Epithelial cell of prostate (primary cell): ENCODE data around the gene MKKS.

ENCODE experiments used
- DNase-seq: peaks from one replicate; pipeline ENCODE4 v3.0.0-alpha.2; 2011; ENCODE audit warnings: low read depth, low spot score
- H3K27ac ChIP-seq: fragments of 450-650 bp; 2 replicates; pipeline ENCODE4 v1.5.1; 2017; ENCODE audit warnings: mild to moderate bottlenecking

Gene MKKS

DNA sequence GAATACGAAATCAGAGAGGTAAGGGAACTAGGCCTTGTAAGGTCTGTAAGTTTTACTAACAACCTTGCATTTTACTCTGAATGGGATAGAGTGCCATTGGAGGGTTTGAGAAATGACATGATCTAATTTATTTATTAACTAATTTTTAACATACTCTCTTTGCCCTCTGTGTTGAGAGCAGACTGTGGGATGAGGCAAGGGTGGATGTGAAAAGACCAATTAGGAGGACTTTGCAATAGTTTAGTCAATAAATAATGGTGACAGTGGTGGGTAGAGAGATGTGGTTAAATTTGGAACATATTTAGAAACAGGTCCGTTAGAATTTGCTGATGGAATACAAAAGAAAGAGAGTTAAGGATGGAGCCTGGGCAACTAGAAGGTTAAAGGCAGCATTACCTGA lies 60.0 kb downstream of the MKKS start:
- no peak for DNase-seq
- no peak overlapping the region for H3K27ac ChIP-seq

- no peak for DNase-seq
- H3K27ac ChIP-seq, result no peak overlapping the region
Observed at GRCh38 chr20:10371467-10371866, 62.6 kb downstream of the MKKS start.

- no peak overlapping the region for H3K27ac ChIP-seq
- no peak for DNase-seq
Observed at GRCh38 chr20:10370091-10370887, 63.7 kb downstream of the MKKS start.

- DNase-seq, result no peak
- H3K27ac ChIP-seq, result no peak overlapping the region
Observed at GRCh38 chr20:10369723-10370090, 64.3 kb downstream of the MKKS start.

GRCh38 chr20:10368702-10369041 lies 65.3 kb downstream of the MKKS start:
- H3K27ac ChIP-seq, result no peak overlapping the region
- no peak for DNase-seq

- H3K27ac ChIP-seq, result no peak overlapping the region
- no peak for DNase-seq
Observed at GRCh38 chr20:10367943-10368701, 65.9 kb downstream of the MKKS start.

DNA sequence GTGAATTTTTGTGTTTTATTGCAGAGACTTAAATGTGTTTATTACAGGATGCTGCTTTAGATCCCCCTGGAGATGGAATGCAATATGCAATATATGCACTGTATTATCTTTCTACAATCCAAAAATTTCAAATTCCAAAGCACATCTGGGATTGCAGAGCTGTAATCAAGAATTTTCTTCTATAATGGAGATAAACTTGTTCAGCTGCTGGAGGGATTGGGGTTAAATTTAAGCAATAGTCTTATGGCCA lies 66.4 kb downstream of the MKKS start:
- H3K27ac ChIP-seq, result no peak overlapping the region
- no peak for DNase-seq

- DNase-seq, result no peak
- H3K27ac ChIP-seq, result no peak overlapping the region
Observed at GRCh38 chr20:10366898-10367692, 66.9 kb downstream of the MKKS start.

DNA sequence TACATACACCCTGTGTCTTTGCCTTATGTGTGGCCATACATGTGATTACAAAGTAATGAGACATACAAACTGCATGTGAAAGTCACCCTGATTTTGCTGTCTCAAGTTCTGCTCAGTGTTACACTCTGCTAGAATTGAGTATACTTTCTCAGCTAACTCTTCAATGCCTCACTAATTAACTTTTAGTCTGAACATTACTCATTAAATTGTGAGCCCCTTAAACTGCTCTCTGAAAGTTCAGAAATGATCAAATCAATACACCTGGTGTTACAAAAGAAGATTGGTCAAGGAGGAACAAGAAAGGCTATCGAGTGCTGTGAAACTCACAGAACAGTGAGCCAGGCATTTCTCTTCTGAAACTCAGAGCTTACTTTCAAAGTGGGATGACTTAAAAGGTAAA lies 71.3 kb downstream of the MKKS start:
- H3K27ac ChIP-seq, result no peak overlapping the region
- no peak for DNase-seq

- no peak overlapping the region for H3K27ac ChIP-seq
- DNase-seq, result no peak
Observed at GRCh38 chr20:10360878-10361277, 73.1 kb downstream of the MKKS start.

GRCh38 chr20:10359621-10360040 lies 74.4 kb downstream of the MKKS start:
- H3K27ac ChIP-seq, result no peak overlapping the region
- DNase-seq, result no peak

GRCh38 chr20:10357974-10358373 lies 76.0 kb downstream of the MKKS start:
- no peak overlapping the region for H3K27ac ChIP-seq
- no peak for DNase-seq

- DNase-seq, result no peak
- H3K27ac ChIP-seq, result no peak overlapping the region
Observed at GRCh38 chr20:10357061-10357708, 76.8 kb downstream of the MKKS start.

DNA sequence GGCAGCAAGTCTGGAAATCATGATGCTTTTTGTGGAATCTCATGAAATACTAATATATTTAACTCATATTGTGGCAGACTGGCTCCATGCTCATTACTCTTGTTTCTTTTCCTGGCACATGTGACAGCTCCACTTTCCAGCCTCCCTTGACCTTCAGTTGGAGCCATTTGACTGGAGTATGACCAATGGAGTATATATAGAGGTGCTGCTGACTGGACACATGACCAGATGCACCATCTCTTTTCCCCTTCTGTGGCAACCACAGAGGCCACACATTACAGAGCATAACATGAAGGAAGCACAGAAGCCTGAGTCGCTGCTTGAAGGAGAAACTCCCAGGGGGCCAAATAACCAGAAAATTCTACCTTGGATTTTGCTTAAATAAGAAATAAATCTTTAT lies 77.4 kb downstream of the MKKS start:
- no peak overlapping the region for H3K27ac ChIP-seq
- no peak for DNase-seq

- no peak overlapping the region for H3K27ac ChIP-seq
- DNase-seq, result no peak
Observed at GRCh38 chr20:10352934-10353824, 80.8 kb downstream of the MKKS start.
